Natural killer cell (primary cell): Measurements from ENCODE around the gene TRIP10. TPM values are rescaled to one million over a fixed set of nuclear protein-coding genes. Genes with fewer than 3 reads are reported as not detected.
"Not testable (repeated sequence)": the region's sequence is repeated elsewhere in the genome, so short reads cannot be mapped to it uniquely, and the experiment has no call there.

ENCODE experiments used
- ATAC-seq, 3 donors: fragments of 150-1000 bp in 2 of 3; fragments of 200-7000 bp in 1 of 3; cut with Tn5 transposase; 1 replicate in 1 of 3; 2 replicates in 2 of 3; pipeline ENCODE4 v1.10.0; 2021; ENCODE audit warnings: mild to moderate bottlenecking in 2 of 3, moderate library complexity in 2 of 3
- DNase-seq, 2 donors: peaks; one replicate each; pipeline versions ENCODE4 v3.0.0 to v3.0.0-alpha.2; 2013 to 2021; ENCODE audit warnings: mixed read lengths in 1 of 2
- H3K27ac ChIP-seq: one replicate; pipeline ENCODE4 v1.5.1; 2013; ENCODE audit warnings: mild to moderate bottlenecking, low read length
- H3K27me3 ChIP-seq: one replicate; pipeline ENCODE4 v1.6.1; 2013; ENCODE audit warnings: low read length; ENCODE audit not compliant: control insufficient read depth, insufficient read depth
- H3K36me3 ChIP-seq: one replicate; pipeline ENCODE4 v1.6.1; 2013; ENCODE audit warnings: low read length; ENCODE audit not compliant: control insufficient read depth, insufficient read depth
- H3K4me1 ChIP-seq: one replicate; pipeline ENCODE4 v1.6.1; 2013; ENCODE audit warnings: low read length; ENCODE audit not compliant: control insufficient read depth, insufficient read depth
- H3K4me3 ChIP-seq: one replicate; pipeline ENCODE4 v1.5.1; 2013; ENCODE audit warnings: low read length
- H3K9me3 ChIP-seq: one replicate; pipeline ENCODE4 v1.6.1; 2013; ENCODE audit warnings: low read length; ENCODE audit not compliant: control insufficient read depth, insufficient read depth
- H3K27ac Mint-ChIP-seq, 2 donors: one replicate each; pipeline ENCODE4 v1.8.0; 2022; ENCODE audit warnings: mild to moderate bottlenecking in 2 of 2, mixed read lengths in 2 of 2, moderate library complexity in 1 of 2
- H3K27me3 Mint-ChIP-seq, 2 donors: one replicate each; pipeline ENCODE4 v1.8.0; 2022; ENCODE audit warnings: low read depth in 2 of 2, mixed read lengths in 2 of 2
- H3K36me3 Mint-ChIP-seq: one replicate; pipeline ENCODE4 v1.8.0; 2022; ENCODE audit warnings: mixed read lengths
- H3K4me1 Mint-ChIP-seq, 2 donors: one replicate each; pipeline ENCODE4 v1.8.0; 2022; ENCODE audit warnings: mixed read lengths in 2 of 2
- H3K4me3 Mint-ChIP-seq: one replicate; pipeline ENCODE4 v1.8.0; 2022; ENCODE audit warnings: mild to moderate bottlenecking, moderate library complexity, mixed read lengths
- H3K9me3 Mint-ChIP-seq, 2 donors: one replicate each; pipeline ENCODE4 v1.8.0; 2022; ENCODE audit warnings: mixed read lengths in 2 of 2
- CTCF ChIP-seq: fragments of 200-600 bp; IDR thresholded peaks from one replicate; pipeline ENCODE4 v1.8.0; 2022; ENCODE audit warnings: antibody characterized with exemption
- WGBS: methylation state at CpG from one replicate; pipeline ENCODE4 v1.1.7; 2013; ENCODE audit warnings: missing lambda C conversion rate; ENCODE audit not compliant: insufficient coverage; 5-methylcytosine and 5-hydroxymethylcytosine counted together
- intact Hi-C: fragments of 100-400 bp; cut with micrococcal nuclease; formaldehyde crosslinking; loops from one replicate; pipeline ENCODE4 v1.14.2; 2022
- total RNA-seq, 4 donors: library from RNA; stranded (reverse); fragments of 120-200 nt in 1 of 4; gene quantifications; one replicate each; pipeline versions ENCODE4 v1.2.3 to v1.2.4, GENCODE V29; 2013 to 2022

The TRIP10 gene
- total RNA-seq, 3 donors from 2014 or later (not counting 1 experiment from before 2014, with no cell fraction given): 1.0 to 5.2 (median 3.3) TPM

DNA sequence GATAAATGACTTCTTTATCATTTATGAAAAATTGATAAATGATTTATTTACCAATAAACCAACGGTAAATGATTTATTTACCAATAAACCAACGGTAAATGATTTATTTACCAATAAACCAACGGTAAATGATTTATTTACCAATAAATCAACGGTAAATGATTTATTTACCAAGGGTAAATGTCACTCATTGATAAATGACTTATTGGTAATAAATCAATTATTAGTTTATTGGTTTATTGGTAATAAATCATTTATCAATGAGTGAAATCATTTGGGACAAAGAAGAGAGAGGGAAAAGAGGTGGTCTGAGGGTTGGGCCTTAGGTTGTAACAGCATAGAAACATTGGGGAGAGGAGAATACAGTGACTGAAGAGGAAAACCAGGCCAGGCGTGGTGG lies 54.5 kb downstream of the TRIP10 start:
- no peak for TF ChIP-seq CTCF
- Mint-ChIP-seq H3K27ac (peak overlapping the region; percentile 71 to 72), H3K36me3 (no peaks in the 10 kb centered on the region), H3K9me3 (no peaks in the 10 kb centered on the region), H3K4me1 (peaks cover 59 to 80% of the 10 kb centered on the region in 2 donors), H3K4me3 (peak overlapping the region; percentile 41), H3K27me3 (no peaks in the 10 kb centered on the region)
- Histone ChIP-seq H3K27ac (no peak overlapping the region), H3K9me3 (no peaks in the 10 kb centered on the region), H3K4me1 (peaks cover 12% of the 10 kb centered on the region), H3K4me3 (no peak overlapping the region), H3K27me3 (no peaks in the 10 kb centered on the region), H3K36me3 (peaks cover 2% of the 10 kb centered on the region)
- intact Hi-C loops: no loop called here
- no peak for ATAC-seq
- 97% methylated on average over 1 of the region's 5 CpGs for WGBS
- DNase-seq: no peak

DNA sequence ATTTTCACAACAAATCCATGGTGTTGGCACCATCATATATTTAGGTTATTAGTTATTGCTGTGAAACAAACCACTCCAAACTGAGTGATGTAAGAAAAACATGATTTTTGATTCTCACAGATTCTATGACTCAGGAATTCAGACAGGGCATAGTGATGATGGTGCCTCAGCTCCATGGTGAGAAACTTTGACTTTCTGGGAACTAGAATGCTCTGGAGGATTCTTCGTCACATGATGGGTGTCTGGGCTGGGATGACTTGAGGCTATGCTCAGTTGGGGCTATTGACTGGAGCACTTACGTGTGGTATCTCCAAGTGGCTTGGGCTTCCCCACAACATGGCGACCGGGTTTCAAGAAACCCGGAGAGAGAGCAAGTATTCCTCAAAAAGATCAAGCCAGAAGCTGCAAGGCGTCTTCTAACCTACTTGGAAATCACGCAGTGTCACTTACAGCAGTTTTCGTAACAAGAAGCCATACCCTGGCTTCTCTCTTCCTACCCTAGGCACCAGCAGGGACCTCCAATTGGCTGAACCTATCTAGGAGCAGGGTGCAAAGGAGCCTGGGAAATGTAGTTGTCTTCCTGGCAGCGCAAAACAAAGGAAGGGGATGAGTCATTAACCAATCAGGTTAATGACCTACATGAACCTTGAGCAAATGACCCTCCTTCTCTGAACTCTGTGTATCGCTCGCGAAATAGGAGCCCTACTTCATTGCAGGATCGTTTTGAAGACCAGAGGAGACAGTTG lies 55.4 kb downstream of the TRIP10 start:
- Mint-ChIP-seq H3K27me3 (no peaks in the 10 kb centered on the region), H3K4me3 (no peak overlapping the region), H3K36me3 (no peaks in the 10 kb centered on the region), H3K9me3 (no peaks in the 10 kb centered on the region), H3K27ac (peak overlapping the region; percentile 71 to 72), H3K4me1 (peaks cover 68 to 82% of the 10 kb centered on the region in 2 donors)
- ATAC-seq: peak in 1 of 3 donors; percentile 40
- no peak for TF ChIP-seq CTCF
- H3K36me3 ChIP-seq: peaks cover 2% of the 10 kb centered on the region
- peaks cover 18% of the 10 kb centered on the region for H3K4me1 ChIP-seq
- H3K27ac ChIP-seq: no peak overlapping the region
- H3K4me3 ChIP-seq: no peak overlapping the region
- no peaks in the 10 kb centered on the region for H3K27me3 ChIP-seq
- no peaks in the 10 kb centered on the region for H3K9me3 ChIP-seq
- WGBS: 99% methylated on average over 13 of the region's 13 CpGs
- DNase-seq: no peak
- intact Hi-C loops: no loop called here

- Histone ChIP-seq H3K27me3 (no peaks in the 10 kb centered on the region), H3K9me3 (no peaks in the 10 kb centered on the region), H3K36me3 (peaks cover 2% of the 10 kb centered on the region), H3K4me3 (no peak overlapping the region), H3K4me1 (peaks cover 25% of the 10 kb centered on the region), H3K27ac (no peak overlapping the region)
- H3K27me3 Mint-ChIP-seq: no peaks in the 10 kb centered on the region
- intact Hi-C loops: no loop called here
- peak overlapping the region; percentile 50 to 72 for H3K27ac Mint-ChIP-seq
- DNase-seq: no peak
- no peak overlapping the region for H3K4me3 Mint-ChIP-seq
- no peak for TF ChIP-seq CTCF
- peaks cover 77 to 83% of the 10 kb centered on the region in 2 donors for H3K4me1 Mint-ChIP-seq
- no peaks in the 10 kb centered on the region for H3K36me3 Mint-ChIP-seq
- WGBS: 97% methylated on average over 4 of the region's 4 CpGs
- no peak for ATAC-seq
- no peaks in the 10 kb centered on the region for H3K9me3 Mint-ChIP-seq
These were observed 56.8 kb downstream of the TRIP10 start for GRCh38 chr19:6796278-6796677.

DNA sequence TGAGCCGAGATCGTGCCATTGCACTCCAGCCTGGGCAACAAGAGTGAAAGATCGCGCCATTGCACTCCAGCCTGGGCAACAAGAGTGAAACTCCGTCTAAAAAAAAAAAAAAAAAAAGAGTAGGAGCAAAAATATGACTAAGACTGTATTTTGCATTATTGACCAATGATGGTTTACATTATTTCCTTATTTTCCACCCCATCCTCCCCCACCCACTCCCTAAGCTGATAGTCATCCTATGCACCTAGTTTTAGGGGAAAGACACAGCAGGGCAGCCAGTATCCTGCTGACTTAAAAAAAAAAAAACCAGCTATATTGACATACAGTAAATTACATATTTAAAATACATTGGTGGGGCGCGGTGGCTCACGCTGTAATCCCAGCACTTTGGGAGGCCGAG lies 58.2 kb downstream of the TRIP10 start:
- Mint-ChIP-seq H3K27ac (peak overlapping the region in 1 of 2 donors; percentile 59), H3K27me3 (no peaks in the 10 kb centered on the region), H3K9me3 (no peaks in the 10 kb centered on the region), H3K36me3 (no peaks in the 10 kb centered on the region), H3K4me1 (peaks cover 77 to 83% of the 10 kb centered on the region in 2 donors), H3K4me3 (no peak overlapping the region)
- Histone ChIP-seq H3K4me3 (no peak overlapping the region), H3K27me3 (no peaks in the 10 kb centered on the region), H3K27ac (no peak overlapping the region), H3K36me3 (peaks cover 2% of the 10 kb centered on the region), H3K9me3 (no peaks in the 10 kb centered on the region), H3K4me1 (peaks cover 36% of the 10 kb centered on the region)
- no peak for TF ChIP-seq CTCF
- intact Hi-C loops: no loop called here
- DNase-seq: no peak
- 97% methylated on average over 9 of the region's 9 CpGs for WGBS
- ATAC-seq: no peak

- ATAC-seq: not testable (repeated sequence)
These were observed 60.8 kb downstream of the TRIP10 start for GRCh38 chr19:6800160-6800790.

More at GRCh38 chr19:6800160-6800790, 60.8 kb downstream of the TRIP10 start:
- Histone ChIP-seq H3K4me1 (peaks cover 51% of the 10 kb centered on the region), H3K27ac (peak overlapping the region; percentile 84)
- not testable (repeated sequence) for H3K4me3 ChIP-seq, H3K27me3 ChIP-seq, H3K36me3 ChIP-seq, H3K36me3 Mint-ChIP-seq, H3K9me3 ChIP-seq, H3K27me3 Mint-ChIP-seq, H3K9me3 Mint-ChIP-seq
- intact Hi-C loops: loop anchor here (5.0 kb wide), 2 partner anchors 138 to 387 kb away; no protein-coding TSS in a partner anchor
- peak in 1 of 2 donors; percentile 19 for DNase-seq
- Mint-ChIP-seq H3K4me1 (peaks cover 66 to 70% of the 10 kb centered on the region in 2 donors), H3K27ac (peak overlapping the region; percentile 97 to 99), H3K4me3 (peak overlapping the region; percentile 99)
- 44% methylated on average over 14 of the region's 14 CpGs for WGBS
